ENCODE results near the gene SKIL. TPM values are rescaled to one million over a fixed set of nuclear protein-coding genes. Genes with fewer than 3 reads are reported as not detected.

SKIL gene
- total and polyA plus RNA-seq, 7 donors = 7.3 to 46.6 (median 30.1) TPM

DNA sequence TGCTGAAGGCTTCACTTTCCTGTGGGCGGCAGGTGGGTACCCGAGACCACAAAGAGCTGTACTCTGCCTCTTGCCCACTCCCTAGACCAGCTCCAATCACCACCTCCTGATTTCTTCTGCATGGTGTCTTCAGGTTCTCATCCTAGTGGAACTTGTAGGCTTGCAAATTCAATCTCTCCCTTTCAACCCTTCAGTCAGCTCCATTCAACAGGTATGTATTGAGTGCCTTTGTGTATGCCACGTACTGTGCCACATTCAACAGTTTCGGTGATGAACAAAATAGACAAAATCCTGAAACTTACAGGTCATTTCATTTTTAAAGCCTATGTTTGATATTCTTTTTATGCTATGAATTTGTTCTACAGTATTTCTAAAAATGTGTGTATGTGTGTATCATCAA, 55.8 kb downstream of the SKIL start:
- no peak for ATAC-seq
- Histone ChIP-seq H3K4me1 (peaks cover 4% of the 10 kb centered on the region), H3K36me3 (ENCODE audit: insufficient read depth in 1 of 2, low read depth in 1 of 2) (no peaks in the 10 kb centered on the region), H3K9me3 (no peaks in the 10 kb centered on the region), H3K27ac (no peak overlapping the region), H3K4me3 (no peak overlapping the region), H3K27me3 (ENCODE audit: insufficient read depth in 3 of 3, low read length in 2 of 3) (peaks cover 0 to 21% (median under 1%) of the 10 kb centered on the region in 3 donors)
- no peak for DNase-seq
- 92 to 94% (median 94%) methylated on average over 4 of the region's 4 CpGs for WGBS, 3 donors
- TF ChIP-seq, protein P1, sequence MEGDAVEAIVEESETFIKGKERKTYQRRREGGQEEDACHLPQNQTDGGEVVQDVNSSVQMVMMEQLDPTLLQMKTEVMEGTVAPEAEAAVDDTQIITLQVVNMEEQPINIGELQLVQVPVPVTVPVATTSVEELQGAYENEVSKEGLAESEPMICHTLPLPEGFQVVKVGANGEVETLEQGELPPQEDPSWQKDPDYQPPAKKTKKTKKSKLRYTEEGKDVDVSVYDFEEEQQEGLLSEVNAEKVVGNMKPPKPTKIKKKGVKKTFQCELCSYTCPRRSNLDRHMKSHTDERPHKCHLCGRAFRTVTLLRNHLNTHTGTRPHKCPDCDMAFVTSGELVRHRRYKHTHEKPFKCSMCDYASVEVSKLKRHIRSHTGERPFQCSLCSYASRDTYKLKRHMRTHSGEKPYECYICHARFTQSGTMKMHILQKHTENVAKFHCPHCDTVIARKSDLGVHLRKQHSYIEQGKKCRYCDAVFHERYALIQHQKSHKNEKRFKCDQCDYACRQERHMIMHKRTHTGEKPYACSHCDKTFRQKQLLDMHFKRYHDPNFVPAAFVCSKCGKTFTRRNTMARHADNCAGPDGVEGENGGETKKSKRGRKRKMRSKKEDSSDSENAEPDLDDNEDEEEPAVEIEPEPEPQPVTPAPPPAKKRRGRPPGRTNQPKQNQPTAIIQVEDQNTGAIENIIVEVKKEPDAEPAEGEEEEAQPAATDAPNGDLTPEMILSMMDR (IDR thresholded peaks at IDR 0.05) = no peak
- intact Hi-C loops (cut with DNase I) = loop anchor here (5.0 to 10.0 kb wide), 3 partner anchors 101 to 402 kb away; no protein-coding TSS in a partner anchor

DNA sequence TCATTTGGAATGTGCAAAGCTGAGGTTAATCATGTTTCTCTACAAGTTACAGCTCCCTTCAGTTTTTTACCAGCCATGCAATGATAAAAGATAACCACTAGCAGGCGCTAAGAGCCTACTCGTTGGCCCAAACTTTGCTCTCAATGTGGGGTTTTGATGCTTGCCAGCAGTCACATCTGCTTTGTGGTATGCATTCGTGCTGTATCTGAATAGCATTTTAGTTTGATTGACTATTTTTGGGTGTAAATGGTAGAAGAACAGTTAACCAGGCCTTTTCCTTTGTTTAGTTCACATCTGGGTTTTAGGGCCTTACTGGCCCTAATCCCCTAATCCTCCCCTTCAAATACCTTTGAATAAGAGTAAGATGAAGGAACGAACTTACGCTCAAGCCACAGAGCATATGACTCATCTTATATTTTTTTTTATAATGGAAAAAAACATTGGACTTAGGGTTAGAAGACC, 56.7 kb downstream of the SKIL start:
- 30 to 35% (median 32%) methylated on average over 5 of the region's 5 CpGs for WGBS, 3 donors
- TF ChIP-seq, protein P1 (IDR thresholded peaks at IDR 0.05) = peak; percentile 83
- no peak overlapping the region for H3K4me3 ChIP-seq
- H3K4me1 ChIP-seq = peaks cover 8% of the 10 kb centered on the region
- peaks cover 0 to 30% (median 7%) of the 10 kb centered on the region in 3 donors for H3K27me3 ChIP-seq (ENCODE audit: insufficient read depth in 3 of 3, low read length in 2 of 3)
- DNase-seq (no peak), ATAC-seq (peak in 3 of 4 donors; percentile 46 to 74 (median 52))
- no peak overlapping the region for H3K27ac ChIP-seq
- H3K9me3 ChIP-seq = no peaks in the 10 kb centered on the region
- H3K36me3 ChIP-seq (ENCODE audit: insufficient read depth in 1 of 2, low read depth in 1 of 2) = no peaks in the 10 kb centered on the region
- intact Hi-C loops (cut with DNase I) = loop anchor here (2.0 to 10.0 kb wide), 4 partner anchors 102 to 401 kb away; no protein-coding TSS in a partner anchor

DNA sequence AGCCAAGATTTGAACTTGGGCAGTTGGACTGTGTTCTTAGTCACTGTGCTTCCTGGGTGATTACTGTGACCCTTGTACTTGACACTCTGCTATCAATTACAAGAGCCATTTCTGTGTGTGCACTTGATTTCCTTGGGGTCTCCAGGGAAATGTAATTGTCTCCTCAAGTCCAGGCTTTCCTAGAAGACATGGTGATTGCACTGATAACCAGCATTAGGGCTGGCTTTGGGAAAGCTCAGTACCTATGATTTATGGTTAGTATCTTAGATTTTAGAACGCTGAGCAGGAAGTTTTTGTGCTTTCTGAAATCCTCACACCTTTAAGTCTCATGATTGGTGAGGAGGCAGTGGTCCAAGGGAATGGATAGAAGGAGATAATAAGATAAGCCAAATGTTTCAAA, 59.6 kb downstream of the SKIL start:
- intact Hi-C loops (cut with DNase I) = loop anchor here in 1 of 2 donors (5.0 to 10.0 kb wide), 2 partner anchors 275 to 398 kb away; no protein-coding TSS in a partner anchor
- no peaks in the 10 kb centered on the region for H3K9me3 ChIP-seq
- peaks cover 0 to 38% (median 7%) of the 10 kb centered on the region in 3 donors for H3K27me3 ChIP-seq (ENCODE audit: insufficient read depth in 3 of 3, low read length in 2 of 3)
- no peak overlapping the region for H3K27ac ChIP-seq
- peaks cover 9% of the 10 kb centered on the region for H3K4me1 ChIP-seq
- DNase-seq (no peak), ATAC-seq (no peak)
- TF ChIP-seq, protein P1 (IDR thresholded peaks at IDR 0.05) = no peak
- 79 to 91% (median 85%) methylated on average over 1 of the region's 1 CpG for WGBS, 3 donors
- H3K36me3 ChIP-seq (ENCODE audit: insufficient read depth in 1 of 2, low read depth in 1 of 2) = no peaks in the 10 kb centered on the region
- H3K4me3 ChIP-seq = no peak overlapping the region

DNA sequence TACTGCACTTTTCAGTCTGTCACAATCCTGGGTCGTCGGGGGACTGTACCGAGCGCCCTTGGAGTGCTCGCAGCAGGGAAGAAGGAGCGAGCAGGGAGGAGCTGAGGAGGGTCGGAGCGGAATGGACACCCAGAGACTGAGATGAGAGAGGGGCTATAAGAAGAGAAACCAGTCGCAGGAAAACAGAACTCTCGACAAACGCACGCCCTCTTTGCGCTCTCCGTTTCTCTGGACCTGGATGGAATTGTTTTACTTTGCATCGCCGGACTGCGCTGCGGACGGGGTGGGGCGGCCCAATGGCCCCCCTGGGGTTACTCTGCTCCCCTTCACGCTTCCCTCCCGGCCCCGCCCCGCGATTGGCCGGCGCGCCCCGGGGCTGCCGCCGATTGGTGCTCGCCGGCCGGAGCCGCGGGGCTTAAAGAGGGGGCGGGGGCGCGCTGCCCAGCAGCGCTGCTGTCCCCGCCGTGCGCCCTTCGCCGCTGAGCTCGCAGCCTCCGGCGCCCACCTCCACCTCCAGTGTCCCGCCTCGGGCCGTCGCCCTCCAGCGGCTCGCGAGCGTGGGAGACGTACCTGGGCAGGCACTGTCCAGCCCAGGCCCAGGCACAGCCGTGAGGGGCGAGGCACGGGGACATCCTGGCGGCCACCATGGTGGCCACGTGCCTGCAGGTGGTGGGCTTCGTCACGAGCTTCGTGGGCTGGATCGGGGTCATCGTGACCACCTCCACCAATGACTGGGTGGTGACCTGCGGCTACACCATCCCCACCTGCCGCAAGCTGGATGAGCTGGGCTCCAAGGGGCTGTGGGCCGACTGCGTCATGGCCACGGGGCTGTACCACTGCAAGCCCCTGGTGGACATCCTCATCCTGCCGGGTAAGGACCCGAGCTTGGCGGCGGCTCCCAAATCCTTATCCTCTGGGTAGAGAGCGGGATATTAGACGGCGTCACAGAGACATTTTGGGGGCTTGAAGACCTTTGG, 61.2 kb downstream of the SKIL start, which contains the start of gene CLDN11:
TSS of gene CLDN11 (plus strand) at position 447 of the 977 bp plus-strand sequence. CDS start at position 646, 199 bp downstream.
- ATAC-seq (peak; percentile 41 to 70 (median 54)), DNase-seq (peak; percentile 53 to 70)
- Histone ChIP-seq H3K27me3 (ENCODE audit: insufficient read depth in 3 of 3, low read length in 2 of 3) (peaks cover 0 to 38% (median 7%) of the 10 kb centered on the region in 3 donors), H3K27ac (no peak within 1 kb of the TSS), H3K4me3 (peak within 1 kb of the TSS; percentile 67), H3K36me3 (ENCODE audit: insufficient read depth in 1 of 2, low read depth in 1 of 2) (no peaks in the 10 kb centered on the region), H3K9me3 (no peaks in the 10 kb centered on the region), H3K4me1 (peaks cover 9% of the 10 kb centered on the region)
- WGBS, 3 donors = 2 to 4% (median 3%) methylated on average over 61 to 79 of the region's 79 CpGs
- intact Hi-C loops (cut with DNase I) = loop anchor here in 1 of 2 donors (5.0 to 10.0 kb wide), 2 partner anchors 274 to 396 kb away; no protein-coding TSS in a partner anchor
- TF ChIP-seq, protein P1 (IDR thresholded peaks at IDR 0.05) = no peak

Measured in psoas muscle (tissue), 8 donors.